ENCODE measurements around the gene CAV1.

The CAV1 gene

GRCh38 chr7:116560021-116560970, 35.5 kb downstream of the CAV1 start:
- ATAC-seq, result no peak

- no peak for ATAC-seq
Measured at GRCh38 chr7:116561697-116562483, 37.1 kb downstream of the CAV1 start.

DNA sequence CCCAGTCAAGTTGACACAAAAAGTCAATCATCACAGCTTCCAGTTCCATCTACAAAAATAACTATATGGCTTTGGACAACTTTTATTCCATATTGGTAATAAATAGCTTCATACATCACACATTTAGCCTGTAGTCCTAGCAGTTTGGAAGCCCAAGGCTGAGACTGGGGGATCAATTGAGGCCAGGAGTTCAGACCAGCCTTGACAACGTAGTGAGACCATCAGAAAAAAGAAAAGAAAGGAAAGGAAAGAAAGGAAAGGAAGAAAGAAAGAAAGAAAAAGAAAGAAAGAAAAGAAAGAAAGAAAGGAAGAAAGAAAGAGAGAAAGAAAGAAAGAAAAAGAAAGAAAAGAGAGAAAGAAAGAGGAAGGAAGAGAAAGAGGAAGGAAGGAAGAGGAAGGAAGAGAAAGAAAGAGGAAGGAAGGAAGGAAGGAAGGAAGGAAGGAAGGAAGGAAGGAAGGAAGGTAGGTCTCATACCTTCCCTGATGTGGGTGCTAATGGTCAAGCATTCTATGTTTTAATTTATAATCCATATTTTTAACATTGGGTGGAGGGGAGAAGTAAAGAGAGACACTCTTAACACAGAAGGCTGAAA, 37.8 kb downstream of the CAV1 start:
- no peak for ATAC-seq

DNA sequence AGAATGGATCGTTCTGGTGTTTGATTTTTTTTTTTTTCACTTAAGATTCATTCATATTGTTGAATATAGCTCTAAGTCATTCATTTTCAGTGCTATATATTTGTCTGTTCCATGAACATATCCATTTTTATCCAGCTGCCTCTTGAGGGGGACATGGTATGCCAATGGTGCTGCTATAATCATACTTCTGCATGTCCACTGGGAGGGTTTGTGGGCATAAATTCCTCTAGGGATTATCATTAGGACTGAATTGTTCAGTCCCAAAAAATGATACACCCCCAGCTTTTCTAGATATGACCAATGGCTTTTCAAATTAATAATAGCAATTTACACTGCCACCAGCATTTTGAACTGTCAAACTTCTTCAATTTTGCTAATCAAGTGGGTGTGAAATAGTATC, 41.1 kb downstream of the CAV1 start:
- no peak for ATAC-seq

DNA sequence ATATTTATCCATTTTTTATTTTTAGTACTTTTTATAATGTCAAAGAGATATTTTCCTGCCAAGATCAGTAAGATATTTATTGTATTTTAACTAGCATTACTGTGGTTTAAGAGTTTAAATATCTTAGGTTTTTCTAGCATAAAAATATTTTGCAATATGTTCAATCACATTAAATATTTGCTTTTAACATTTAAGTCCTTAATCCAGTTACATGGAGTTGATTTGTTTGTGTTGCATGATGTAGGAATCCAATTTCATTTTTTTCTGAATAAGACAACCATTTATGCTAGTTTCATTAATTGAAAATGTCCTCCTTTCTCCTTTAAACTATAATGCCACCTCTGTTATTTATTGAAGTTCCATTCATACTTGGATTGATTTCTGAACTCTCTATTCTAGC, 41.8 kb downstream of the CAV1 start:
- ATAC-seq, result no peak

- no peak for ATAC-seq
Measured at GRCh38 chr7:116569737-116570136, 44.9 kb downstream of the CAV1 start.

DNA sequence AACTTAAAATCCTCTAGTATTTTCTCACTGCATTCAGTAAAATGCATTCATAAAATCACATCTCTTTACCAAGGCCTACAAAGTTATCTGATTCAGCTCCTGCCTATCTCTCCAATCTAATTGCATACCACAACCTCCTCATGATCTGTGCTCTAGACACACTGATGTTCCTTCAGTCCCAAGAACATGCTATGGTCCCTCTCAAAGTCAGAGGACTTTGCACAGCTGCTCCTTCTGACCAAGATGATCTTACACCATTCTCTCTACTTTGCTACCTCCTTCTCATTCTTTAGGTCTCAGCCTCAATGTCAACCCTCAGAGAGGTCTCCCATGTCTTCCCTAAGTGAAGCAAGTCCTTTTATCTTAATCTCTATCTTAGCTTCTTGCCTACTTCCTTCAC, 45.5 kb downstream of the CAV1 start:
- ATAC-seq, result no peak

DNA sequence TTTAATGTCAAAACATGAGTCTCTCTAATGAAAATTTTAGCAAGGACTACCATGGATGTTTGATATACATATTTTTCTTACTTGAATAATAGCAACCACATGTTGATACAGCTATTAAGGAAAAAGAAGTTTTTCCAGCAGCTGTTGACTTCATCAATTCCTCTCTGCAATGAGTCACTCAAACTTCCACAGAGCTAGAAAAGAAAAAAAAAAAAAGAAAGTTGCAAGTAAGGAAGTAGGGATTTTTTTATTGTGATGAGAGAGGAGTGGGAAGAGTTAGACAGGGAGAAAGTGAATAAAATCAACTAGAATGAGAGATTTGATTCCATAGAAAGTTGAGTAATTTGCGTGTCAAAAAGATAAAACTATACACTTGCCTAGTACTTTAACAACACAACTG, 46.2 kb downstream of the CAV1 start:
- no peak for ATAC-seq

- no peak for ATAC-seq
Measured at GRCh38 chr7:116571552-116571951, 46.7 kb downstream of the CAV1 start.

- ATAC-seq, result no peak
Measured at GRCh38 chr7:116572036-116572435, 47.2 kb downstream of the CAV1 start.

- no peak for ATAC-seq
Measured at GRCh38 chr7:116573541-116573940, 48.7 kb downstream of the CAV1 start.

DNA sequence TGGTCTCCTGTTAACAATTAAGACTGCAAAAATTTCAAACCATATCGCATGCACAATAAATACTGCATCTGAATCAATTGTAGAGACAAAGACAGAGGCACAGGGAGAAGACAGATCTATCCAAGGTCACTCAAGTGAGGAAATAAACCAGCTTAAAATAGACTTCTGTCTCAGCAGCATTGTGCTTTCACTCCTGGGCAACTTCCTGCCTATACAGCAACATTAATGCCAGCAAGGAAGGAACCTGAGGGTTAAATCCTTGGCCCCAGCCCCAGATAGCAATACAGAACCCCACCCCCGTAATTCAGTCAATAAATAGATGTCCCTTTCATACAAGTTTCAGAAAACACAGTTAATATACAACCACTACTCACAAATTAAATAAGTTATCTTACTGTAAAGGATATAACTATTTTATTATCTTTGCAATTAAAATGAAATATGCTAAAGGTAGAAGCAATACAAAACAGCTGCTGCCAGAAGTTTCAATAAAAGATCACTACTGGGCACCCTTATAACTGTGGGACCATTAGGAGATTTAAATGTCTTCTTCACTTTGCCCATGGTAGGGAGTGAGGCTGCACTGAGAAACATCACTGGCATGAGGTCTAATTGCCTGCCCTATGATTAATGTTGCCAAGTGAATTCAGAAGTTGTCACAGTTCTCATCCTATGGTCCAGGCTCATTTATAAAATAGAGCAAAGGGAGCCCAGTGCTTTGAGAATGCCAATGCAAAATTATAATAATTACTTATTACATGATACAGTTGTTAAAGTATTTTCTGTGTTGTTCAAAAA, 49.4 kb downstream of the CAV1 start:
- no peak for ATAC-seq

DNA sequence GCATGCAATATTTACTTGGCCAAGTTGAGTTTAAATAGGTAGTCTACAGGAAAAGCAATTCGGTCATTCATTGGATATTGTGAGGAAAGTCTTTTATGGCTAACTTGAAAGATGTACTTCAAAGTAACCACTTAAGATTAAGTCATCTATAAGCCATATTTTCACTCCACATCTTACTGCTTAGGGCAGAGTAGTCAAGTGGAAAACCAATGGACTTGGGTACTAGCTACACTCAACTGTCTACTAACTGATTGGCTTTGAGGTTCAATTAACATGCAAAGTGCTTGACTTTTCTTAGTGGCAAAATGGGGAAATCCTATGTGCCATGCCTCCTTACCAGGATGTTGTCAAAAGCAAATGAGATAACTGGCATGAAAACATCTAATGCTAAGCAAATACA, 51.0 kb downstream of the CAV1 start:
- ATAC-seq, result no peak

GRCh38 chr7:116576350-116577319, 51.8 kb downstream of the CAV1 start:
- peak in 1 of 2 donors; percentile 53 for ATAC-seq

DNA sequence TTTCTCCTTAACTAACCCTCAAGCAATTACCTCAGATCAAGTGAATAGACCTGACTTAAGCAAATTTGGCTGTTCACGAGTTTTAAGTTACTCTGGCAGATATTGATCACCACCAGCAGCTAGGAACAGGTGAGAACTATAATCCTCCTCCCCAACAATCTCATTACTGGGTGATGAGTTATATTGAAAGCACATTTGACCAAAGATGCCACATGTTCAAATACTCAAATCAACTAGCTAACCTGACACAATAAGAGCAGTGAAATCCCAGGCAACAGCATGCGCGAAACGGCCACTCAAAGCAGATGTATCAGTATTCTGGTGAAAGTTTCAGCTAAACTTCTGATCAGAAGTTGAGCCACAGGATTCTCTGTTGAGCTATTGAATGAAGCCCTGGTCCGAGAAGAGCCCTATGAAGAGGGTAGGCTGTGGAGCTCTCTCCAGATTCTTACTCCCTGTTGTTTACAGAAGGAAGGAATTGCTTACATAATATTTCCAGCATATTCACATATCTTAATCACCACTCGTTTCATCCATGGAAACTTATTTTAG, 52.6 kb downstream of the CAV1 start:
- ATAC-seq, result no peak

- no peak for ATAC-seq
Measured at GRCh38 chr7:116578526-116578925, 53.7 kb downstream of the CAV1 start.

- ATAC-seq, result no peak
Measured at GRCh38 chr7:116579322-116579721, 54.5 kb downstream of the CAV1 start.

DNA sequence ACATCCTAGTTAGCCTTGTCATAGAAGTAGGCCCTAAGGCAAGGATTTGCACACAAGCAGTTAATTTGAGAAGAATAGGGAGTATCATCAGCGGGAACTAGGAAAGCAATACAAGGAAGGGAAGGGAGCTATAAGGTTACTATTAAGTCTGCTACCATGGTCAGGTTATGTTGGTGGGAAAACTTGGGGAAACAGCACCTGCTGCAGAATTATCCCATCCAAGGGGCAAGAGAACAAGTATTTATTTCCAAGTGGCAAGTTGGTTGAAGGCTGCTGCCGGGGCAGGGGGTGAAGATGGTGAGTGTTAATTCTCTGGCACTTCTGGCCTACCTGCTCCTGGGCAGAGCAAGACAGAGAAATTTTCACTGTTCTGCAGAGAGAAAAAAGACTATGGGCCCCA, 55.0 kb downstream of the CAV1 start:
- no peak for ATAC-seq

- no peak for ATAC-seq
Measured at GRCh38 chr7:116582164-116582732, 57.4 kb downstream of the CAV1 start.

GRCh38 chr7:116582806-116583444, 58.1 kb downstream of the CAV1 start:
- peak; percentile 57 to 63 for ATAC-seq

All from activated CD4-positive, CD25-positive, alpha-beta regulatory T cell treated with anti-CD3 and anti-CD28 coated beads, Interleukin-2, amount 50 U/mL, for 24 hours (primary cell).